GM12801 (cell line): ENCODE measurements around the gene GABBR2.

Source experiments
- CTCF ChIP-seq: IDR thresholded peaks from one replicate; pipeline ENCODE4 v1.5.1; 2011; ENCODE audit warnings: control low read depth; ENCODE audit not compliant: insufficient read length; ENCODE audit errors: extremely low read depth

Gene GABBR2

GRCh38 chr9:98457726-98458370 is 250.9 kb downstream of the GABBR2 start:
- TF ChIP-seq CTCF = no peak

DNA sequence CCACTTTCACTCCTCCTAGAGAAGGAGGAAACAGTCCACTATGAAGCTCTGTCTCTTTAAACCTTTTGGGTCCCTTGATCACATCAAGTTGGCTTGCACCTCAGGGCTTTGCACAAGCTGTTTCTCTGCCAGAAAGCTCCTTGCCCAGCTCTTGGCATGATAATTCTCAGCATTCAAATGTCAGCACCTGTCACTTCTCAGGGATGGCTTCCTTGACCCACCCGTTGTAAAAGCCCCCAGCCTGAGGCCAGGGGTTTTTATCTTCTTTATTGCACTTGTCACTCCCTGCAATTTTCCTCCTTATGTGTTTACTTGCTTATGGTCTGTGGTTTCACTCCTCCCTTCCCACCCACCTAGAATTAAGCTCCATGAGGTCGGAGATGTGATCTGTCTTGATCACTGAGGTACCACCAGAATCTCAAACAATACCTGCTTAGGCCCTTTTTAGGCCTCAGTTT is 252.6 kb downstream of the GABBR2 start:
- no peak for TF ChIP-seq CTCF

GRCh38 chr9:98455256-98456155 is 253.2 kb downstream of the GABBR2 start:
- TF ChIP-seq CTCF = no peak

- no peak for TF ChIP-seq CTCF
These were observed 255.0 kb downstream of the GABBR2 start for GRCh38 chr9:98453589-98454311.

- no peak for TF ChIP-seq CTCF
These were observed 257.2 kb downstream of the GABBR2 start for GRCh38 chr9:98451576-98451975.

GRCh38 chr9:98450496-98450895 is 258.2 kb downstream of the GABBR2 start:
- no peak for TF ChIP-seq CTCF

GRCh38 chr9:98449871-98450270 is 258.9 kb downstream of the GABBR2 start:
- no peak for TF ChIP-seq CTCF
